Activated naive CD4-positive, alpha-beta T cell treated with Interleukin-2 at 50 U/mL for 16 hours (primary cell): ENCODE measurements around the gene CNPPD1.

Experiments
- DNase-seq: peaks from one replicate; pipeline ENCODE4 v3.0.0-alpha.2; 2020

CNPPD1 gene

DNA sequence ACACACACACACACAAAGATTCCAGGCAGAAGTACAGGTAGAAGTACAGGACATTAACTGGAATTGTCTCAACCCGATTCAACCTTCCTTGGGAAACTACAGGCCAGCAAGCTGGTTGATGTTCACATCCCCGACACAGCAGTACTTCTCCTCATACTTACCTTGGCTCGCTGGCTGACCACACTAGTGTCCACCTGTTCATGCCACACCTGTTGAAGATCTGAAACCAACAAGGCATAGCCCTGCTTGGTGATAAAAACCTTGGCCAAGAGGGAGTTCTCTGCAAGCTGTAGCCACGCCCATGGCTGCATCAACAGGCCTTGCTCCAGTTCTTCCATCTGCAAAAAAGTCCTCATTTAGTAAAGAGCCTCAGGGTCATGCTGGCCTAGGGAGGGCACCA lies 18.7 kb downstream of the CNPPD1 start:
- no peak for DNase-seq

DNA sequence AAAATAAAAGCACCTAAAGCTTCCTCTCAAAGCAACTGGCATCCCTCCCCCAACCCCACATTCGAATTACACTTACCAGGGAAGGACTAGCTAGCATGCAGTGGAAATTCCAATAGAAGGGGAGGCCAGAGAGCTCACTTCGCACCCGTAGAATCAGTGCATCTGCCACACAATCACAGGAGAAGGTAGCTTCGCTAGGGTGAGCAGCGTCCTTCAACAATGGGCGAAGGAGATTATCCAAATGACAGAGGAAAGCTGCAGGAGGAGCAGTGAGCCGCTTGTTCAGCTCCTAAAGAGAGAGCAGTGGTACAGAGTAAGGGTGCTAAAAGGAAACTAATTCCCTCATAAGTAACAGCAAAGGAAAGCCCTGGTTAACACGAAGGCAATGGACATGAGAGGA lies 19.3 kb downstream of the CNPPD1 start:
- no peak for DNase-seq

DNA sequence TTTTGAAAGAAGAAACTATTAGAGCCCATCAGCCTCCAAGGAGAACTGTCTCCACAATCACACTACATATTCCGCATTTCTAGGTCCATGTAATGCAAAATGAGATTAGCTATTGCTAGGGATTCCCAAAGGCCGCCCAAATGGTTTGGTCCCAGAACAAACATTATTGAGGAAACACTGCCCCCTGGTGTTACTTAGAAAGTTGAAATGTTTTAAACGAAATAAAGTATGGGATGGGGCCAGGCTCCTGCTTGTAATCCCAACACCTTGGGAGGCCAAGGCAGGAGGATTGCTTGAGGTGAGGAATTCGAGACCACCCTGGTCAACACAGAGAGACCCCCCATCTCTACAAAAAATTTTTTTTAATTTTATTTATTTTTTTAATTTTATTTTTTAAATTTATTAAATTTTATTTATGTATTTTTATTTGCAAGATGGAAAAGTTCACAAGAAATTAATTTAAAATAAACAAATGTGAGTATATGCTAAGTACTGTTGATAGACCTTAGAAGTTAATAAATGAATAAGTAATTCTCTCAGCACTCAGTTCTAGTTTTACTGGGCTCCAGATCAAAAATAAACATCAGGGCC lies 21.6 kb downstream of the CNPPD1 start:
- DNase-seq, result peak; percentile 11

DNA sequence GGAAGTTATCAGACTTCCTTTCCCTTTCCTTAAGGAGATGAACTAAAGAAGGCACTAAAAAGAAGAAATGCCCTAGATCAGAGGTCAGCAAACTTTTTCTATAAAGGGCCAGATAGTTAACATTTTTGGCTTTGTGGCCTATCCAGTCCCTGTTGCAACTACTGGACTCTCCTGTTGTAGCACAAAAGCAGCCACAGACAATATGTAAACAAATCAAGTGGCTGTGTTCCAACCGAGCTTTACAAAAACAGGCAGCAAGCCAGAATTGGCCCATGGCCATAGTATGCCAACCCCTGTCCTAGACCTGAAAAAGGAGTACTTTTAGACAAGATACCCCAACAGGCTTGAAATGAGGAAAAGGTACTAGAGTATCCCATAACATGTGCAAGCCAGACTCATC lies 27.1 kb downstream of the CNPPD1 start:
- DNase-seq, result no peak

DNA sequence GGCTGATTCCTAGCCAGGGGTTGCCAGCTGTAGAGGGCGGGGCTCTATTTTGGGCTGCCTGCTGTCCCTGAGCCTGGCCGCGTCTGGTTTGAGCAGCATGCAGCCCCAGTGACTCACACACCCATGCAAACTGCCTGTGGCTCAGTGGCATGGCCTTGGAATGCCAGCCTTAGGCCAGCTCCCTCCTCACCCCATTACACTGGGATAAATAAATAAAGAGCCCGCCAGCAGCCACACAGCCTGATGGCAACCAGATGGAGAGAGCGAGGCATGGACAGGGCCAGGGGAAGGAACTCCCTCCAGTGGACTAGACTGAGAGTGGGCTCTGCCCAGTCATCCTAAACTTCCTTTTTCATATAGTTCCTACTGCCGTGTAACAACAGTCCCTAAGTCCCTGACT lies 34.4 kb downstream of the CNPPD1 start:
- no peak for DNase-seq

DNA sequence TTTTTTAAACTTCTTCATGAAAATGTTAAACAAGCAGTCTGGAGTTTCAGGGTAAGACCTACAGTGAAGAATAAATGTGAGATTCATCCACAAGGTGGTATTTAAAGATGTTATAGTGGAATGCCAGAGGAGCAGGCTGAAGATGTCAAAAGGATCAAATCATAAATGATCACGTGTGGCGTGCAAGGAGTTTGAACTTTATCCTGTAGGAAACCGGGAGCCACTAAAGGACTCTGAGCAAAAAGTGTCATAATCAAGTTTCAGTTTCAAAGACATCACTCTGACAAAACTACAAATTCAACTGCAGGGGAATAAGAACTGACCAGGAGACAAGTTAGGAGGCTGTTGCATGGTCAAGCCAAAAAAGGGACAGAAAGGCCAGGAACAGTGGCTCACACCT lies 36.0 kb downstream of the CNPPD1 start:
- DNase-seq, result no peak

DNA sequence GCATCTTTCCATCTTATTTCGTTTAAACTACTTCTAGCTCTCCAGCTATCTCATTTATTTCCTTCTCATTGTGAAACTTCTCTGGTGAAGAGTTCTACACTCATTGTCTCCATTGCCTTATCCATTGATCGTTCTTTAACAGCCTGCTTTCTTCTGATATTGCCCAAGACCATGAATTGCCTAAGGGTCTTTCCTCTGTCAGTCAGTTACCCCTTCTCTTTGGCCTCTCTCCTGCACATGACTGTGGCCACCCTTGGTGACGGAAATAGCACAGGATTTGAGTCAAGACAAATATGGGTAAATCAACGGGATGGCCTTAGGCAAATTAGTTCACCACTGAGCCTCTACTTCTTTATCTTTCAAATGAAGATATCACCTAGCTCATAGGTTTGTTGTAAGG lies 42.7 kb downstream of the CNPPD1 start:
- DNase-seq, result no peak

DNA sequence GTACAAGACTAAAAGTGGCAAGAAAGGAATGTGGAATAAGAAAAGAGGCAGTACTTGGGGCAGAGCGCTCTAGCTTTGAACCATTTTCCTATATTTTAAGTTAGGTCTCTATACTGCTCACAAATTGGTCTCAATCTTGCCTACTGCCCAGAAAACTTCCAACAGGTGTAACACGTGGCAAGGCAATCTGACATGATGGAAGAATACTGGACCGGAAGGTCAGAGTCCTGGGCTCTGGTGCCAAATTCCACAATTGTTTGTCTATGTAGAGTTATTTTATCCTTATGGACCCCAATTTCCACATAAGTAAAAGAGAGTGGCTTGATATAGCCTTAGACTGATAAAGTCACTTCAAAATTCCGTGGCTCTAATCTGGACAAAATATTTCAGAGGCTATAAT lies 45.0 kb downstream of the CNPPD1 start:
- no peak for DNase-seq

DNA sequence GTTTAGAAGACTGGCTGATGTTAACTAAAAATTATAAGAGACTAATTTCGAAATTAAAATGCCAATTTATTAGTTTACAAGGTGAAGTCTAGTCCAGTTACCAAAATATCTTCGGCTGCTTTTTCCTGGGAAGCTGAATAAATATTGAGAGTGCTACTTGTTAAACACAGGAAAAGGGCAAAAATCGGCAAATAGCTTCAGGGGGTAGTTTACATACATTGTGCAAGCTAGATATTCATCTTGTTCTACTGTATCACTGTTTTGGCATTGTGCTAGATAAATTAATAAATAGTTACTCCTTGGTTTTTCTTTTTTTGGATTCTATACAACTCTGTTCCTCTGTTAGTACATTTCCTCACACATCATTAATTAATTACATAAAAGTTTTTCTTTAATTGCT lies 45.4 kb downstream of the CNPPD1 start:
- DNase-seq, result no peak

DNA sequence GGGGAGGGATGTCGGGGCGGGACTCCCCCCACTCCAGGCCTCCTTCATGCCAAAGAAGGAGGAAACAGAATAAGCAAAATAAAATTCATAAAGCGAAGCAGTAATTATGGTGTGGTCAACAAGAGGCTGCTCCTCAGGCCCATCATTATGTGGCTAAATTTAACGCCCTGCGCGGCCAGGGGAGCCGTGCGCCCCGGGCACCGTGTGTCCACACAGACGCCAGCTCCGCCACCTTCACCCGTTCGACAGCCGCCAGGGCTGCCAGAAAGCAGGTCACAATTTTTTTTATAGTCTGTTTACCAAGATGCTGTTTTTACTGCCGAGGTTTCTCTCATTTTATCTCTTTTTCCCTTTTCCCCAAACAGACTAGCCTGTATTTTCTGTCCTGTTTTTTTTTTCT lies 47.1 kb downstream of the CNPPD1 start:
- no peak for DNase-seq

DNA sequence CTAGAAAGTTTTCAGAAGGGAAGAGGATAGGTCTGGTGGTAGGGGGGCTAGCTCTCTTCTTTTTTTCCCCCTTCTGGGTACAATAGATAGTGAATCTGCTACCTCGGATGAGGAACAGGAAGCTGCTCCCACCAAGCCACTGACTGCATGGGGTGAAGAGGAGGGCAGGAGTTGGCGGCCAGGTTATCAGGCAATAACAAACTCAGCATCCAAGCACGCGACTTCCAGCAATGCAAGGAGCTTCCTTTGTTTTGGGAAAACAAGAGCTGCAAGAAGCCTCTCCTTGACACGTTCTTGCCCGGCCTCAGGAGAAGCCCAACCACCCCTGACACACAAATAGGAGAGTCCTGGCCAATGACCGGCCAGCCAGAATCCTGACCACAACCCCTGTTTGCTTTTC lies 48.3 kb downstream of the CNPPD1 start:
- no peak for DNase-seq

DNA sequence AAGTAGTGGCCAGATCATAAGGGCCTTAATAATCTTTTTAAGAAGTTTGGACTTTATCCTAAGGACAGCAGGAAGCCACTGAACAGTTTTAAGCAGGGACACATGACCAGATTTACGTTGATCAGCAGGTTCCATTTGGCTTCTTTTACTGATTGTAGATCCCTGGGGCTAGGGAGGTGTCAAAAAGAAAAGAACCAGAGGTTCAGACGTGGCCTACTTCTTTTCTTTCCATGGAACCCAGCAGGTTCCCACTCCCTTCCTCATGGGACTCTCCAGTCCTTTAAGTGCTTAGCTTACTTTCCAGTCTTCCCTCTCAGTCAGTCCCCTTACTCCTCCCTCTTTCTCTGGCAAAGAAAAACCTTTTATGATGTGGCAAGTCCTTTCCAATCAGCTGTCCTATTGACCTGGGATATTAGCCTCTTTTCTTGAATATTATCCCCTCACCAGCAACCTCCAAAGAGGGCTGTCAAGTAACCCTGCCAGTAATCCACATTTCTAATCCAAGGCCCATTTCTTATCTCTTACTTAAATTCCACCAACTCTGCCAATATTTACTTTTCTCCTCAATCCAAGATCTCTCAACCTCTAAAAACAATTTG lies 49.6 kb downstream of the CNPPD1 start:
- DNase-seq, result no peak

DNA sequence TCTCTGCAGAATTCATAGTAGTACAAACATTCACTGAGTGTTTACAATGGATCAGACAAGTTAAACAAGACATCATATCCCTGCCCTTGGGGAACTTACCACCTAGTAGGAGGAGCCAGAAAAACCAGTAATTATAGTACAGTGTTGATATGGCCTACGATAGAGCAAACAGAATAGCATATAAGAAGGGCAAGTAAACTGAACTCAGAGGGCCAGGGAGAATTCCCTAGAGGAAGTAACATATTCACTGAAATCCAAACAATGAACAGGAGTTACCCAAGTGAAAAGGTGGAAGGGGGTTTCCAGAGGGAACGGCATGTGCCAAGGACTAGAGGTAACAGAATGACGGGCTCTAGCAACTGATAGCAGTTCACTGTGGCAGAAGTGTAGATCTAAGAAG lies 50.2 kb downstream of the CNPPD1 start:
- DNase-seq, result no peak

DNA sequence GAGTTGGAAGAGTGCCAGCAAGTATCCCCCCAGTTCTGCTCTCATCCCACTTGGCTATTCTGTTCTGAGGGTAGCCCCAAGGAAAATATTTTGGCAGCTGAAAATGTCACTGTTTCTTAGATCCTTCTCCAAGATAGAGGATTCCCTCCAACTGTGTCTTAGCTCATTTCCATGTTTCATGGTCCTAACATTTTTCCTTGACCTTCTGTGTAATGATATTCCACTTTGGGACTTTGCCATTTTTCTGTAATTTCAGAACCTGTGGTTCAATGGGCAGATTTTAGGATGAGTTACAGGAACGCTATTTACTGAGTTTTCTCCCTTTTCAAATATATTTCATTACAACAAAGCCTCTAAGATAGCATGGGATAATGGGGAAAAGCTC lies 50.8 kb downstream of the CNPPD1 start:
- no peak for DNase-seq

DNA sequence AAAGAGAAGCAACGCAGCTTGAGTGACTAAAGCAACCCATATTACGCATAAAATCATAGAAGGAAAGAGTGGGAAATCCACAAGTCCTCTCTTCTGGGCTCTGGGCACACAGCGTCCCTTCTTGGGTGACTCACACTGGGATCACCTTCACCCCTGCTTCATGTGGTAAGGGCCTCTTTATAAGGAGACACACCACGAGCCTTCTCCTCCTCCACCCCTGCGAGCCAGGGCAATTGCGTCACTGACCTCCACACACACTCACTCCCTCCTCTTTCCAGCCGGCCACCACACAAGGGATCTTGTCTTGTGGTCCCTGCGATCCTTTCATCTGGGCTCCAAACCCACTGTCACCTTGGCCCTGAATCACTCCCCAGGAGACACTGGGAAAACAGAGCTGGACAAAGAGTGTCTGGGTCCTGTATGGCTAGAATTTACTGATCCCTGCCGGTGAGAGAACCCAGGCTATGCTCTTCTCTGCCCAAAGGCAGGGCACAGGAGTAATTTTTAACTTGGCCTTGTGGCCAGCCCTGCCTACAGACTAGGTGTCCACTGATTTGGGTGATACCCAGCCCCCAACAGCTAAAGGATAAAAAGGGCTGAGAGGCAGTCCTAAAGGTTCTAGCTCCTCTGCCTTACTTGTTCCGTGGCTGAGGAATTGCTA lies 51.4 kb downstream of the CNPPD1 start:
- peak; percentile 3 for DNase-seq

DNA sequence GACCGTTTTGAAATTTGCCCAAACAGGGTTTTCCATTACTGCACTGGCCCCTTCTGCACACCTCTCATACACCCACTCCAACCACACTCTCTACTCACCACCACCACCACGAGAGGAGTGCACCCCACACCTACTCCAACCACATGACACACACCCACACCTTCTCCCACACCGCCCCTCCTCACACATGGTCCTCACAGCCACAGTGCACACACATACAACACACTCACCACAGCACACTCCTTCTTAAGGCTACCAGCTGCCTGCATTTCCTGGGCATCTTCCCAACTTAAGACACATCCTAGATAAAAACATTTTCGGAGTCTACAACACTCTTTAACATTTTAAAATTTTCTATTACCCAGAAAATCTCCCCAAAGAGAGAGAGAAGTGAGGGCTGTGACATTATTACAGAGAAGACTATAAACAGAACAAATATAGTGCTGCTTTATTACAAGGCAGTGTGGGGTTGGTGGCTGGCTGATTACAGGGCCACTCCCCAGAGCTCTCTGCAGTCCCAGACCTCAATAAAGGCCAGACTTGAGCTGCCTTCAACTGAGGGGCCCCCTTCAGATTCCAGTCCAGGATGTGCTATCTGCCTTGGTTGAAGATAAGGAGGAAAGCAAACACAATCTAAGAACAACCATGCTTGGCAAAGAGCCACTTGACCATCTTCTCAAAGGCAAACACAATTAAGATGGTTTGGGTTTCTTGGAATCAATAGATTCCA lies 52.2 kb downstream of the CNPPD1 start:
- peak; percentile 22 for DNase-seq

DNA sequence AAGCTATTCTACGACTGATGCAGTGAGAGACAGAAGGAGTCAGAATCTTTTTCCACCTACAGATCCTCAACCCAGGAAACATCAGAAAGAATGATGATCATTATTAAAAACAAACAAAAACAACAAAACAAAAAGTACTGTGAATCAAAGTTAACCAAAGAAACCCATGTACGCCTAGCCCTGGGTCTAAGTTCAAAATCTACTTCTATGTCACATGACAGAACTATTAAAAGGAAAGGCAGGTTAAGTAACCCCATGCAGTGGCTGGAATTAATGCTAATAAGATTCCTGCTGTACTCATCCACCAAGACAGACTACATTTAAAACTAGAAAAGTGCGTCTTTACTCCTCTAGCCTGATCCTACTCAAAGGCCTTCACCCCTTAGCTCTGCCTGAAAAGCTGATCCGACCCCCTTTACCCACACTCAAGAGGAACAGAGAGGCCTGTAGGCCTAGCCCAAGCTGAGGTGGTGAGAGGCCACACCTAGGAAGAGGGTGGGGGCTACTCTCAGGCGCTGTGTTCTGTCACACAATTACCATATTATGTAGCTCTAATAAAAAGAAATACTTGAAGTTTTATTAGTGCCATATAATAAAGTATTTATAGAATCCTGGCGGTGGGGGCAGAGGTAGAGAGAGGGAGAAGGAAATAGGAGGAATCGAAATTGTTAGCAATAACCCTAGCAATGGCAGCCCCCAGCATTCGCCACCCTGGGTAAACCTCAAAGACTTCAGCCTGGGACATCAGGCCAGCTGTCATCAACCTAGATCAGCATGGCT lies 53.2 kb downstream of the CNPPD1 start:
- no peak for DNase-seq

DNA sequence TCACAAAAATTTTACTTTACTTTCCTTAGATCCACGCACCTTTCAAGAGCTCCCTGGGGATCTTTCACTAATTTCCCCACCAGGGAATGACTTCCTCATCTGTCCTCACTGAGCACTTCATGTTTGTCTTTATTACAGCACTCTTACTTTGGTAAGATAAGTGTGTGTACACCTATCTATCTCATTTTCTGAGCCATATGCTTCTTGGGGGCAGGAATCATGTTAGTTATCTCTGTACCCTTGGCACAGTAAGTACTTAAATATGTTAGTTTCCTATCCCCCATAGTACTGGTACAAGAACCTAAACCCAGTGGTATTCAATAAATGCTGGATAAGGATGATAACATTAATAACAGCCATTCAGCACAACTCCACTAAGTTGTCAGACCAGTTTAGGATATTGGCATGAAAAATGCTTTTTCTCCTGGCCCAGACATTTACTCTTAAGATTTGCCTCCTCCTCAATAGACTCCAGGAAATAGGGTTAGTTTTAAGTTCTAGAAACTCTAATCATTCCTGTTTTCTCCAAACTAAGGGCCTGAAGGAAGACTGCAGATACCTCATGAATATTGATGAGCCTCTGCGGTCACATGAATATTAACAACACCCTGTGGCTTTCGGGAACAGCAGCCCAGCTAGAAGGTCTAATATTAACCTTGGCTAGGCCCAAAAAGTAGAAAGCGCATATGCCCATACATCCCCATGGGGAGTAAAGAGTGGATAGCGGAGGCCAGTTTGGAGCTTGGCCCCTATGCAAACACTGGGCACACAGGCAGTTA lies 54.3 kb downstream of the CNPPD1 start:
- DNase-seq, result no peak
